IPS-18a (cell line): ENCODE data around the gene RNF44.

Experiments
- H3K27ac ChIP-seq: one replicate; pipeline ENCODE4 v1.5.1; 2013; ENCODE audit warnings: low read length
- H3K27me3 ChIP-seq: one replicate; pipeline ENCODE4 v1.6.1; 2013; ENCODE audit warnings: mild to moderate bottlenecking, low read length; ENCODE audit not compliant: control insufficient read depth, insufficient read depth
- H3K36me3 ChIP-seq: one replicate; pipeline ENCODE4 v1.6.1; 2013; ENCODE audit warnings: low read depth, low read length; ENCODE audit not compliant: control insufficient read depth
- H3K4me1 ChIP-seq: one replicate; pipeline ENCODE4 v1.6.1; 2013; ENCODE audit warnings: low read depth, low read length; ENCODE audit not compliant: control insufficient read depth
- H3K4me3 ChIP-seq: one replicate; pipeline ENCODE4 v1.5.1; 2013; ENCODE audit warnings: low read length
- H3K9ac ChIP-seq: one replicate; pipeline ENCODE4 v1.6.1; 2013; ENCODE audit warnings: mild to moderate bottlenecking, low read length, moderate library complexity
- H3K9me3 ChIP-seq: one replicate; pipeline ENCODE4 v1.6.1; 2013; ENCODE audit warnings: low read depth, low read length; ENCODE audit not compliant: control insufficient read depth

RNF44 gene

GRCh38 chr5:176486189-176486757 is 50.9 kb downstream of the RNF44 start:
- H3K9me3 ChIP-seq = no peaks in the 10 kb centered on the region
- peaks cover 52% of the 10 kb centered on the region for H3K36me3 ChIP-seq
- no peak overlapping the region for H3K27ac ChIP-seq

GRCh38 chr5:176485176-176485575 is 52.0 kb downstream of the RNF44 start:
- H3K36me3 ChIP-seq = peaks cover 45% of the 10 kb centered on the region
- H3K9ac ChIP-seq = no peak overlapping the region
- H3K4me1 ChIP-seq = no peaks in the 10 kb centered on the region
- H3K27ac ChIP-seq = no peak overlapping the region
- H3K9me3 ChIP-seq = no peaks in the 10 kb centered on the region
- no peak overlapping the region for H3K4me3 ChIP-seq
- no peaks in the 10 kb centered on the region for H3K27me3 ChIP-seq

More at GRCh38 chr5:176486189-176486757, 50.9 kb downstream of the RNF44 start:
- Histone ChIP-seq H3K4me1 (no peaks in the 10 kb centered on the region), H3K4me3 (no peak overlapping the region), H3K27me3 (no peaks in the 10 kb centered on the region), H3K9ac (no peak overlapping the region)

GRCh38 chr5:176481711-176482110 is 55.5 kb downstream of the RNF44 start:
- Histone ChIP-seq H3K9ac (no peak overlapping the region), H3K9me3 (no peaks in the 10 kb centered on the region), H3K27me3 (no peaks in the 10 kb centered on the region), H3K27ac (no peak overlapping the region), H3K36me3 (peaks cover 38% of the 10 kb centered on the region), H3K4me3 (no peak overlapping the region), H3K4me1 (no peaks in the 10 kb centered on the region)
